Neural cell (in vitro differentiated cells): ENCODE data around the gene PTPRA.

Source experiments
- CTCF ChIP-seq: fragments of 450-650 bp; IDR thresholded peaks from 2 replicates; pipeline ENCODE4 v1.5.1; 2014; ENCODE audit warnings: antibody characterized with exemption, mild to moderate bottlenecking, moderate library complexity; ENCODE audit not compliant: poor library complexity, severe bottlenecking
- EP300 ChIP-seq: fragments of 450-650 bp; conservative IDR thresholded peaks from 2 replicates; pipeline ENCODE4 v1.6.1; 2014; ENCODE audit warnings: antibody characterized with exemption, mild to moderate bottlenecking, moderate library complexity; ENCODE audit not compliant: poor library complexity, severe bottlenecking
- EZH2 ChIP-seq: fragments of 200-600, 300-800 bp; shearing (Covaris generic), sonication (generic); IDR thresholded peaks from 2 replicates; pipeline ENCODE4 v1.6.1; 2014; ENCODE audit warnings: antibody characterized with exemption, low read length, borderline replicate concordance, mild to moderate bottlenecking; ENCODE audit not compliant: insufficient read depth, poor library complexity, severe bottlenecking
- POLR2AphosphoS5 ChIP-seq: IDR thresholded peaks from 2 replicates; pipeline ENCODE4 v1.6.1; 2012
- RAD21 ChIP-seq: fragments of 450-650 bp; conservative IDR thresholded peaks from 2 replicates; pipeline ENCODE4 v1.6.1; 2014; ENCODE audit warnings: antibody characterized with exemption, mild to moderate bottlenecking, moderate library complexity
- REST ChIP-seq: IDR thresholded peaks from 2 replicates; pipeline ENCODE4 v1.6.1; 2012; ENCODE audit warnings: borderline replicate concordance
- SMC3 ChIP-seq: fragments of 450-650 bp; conservative IDR thresholded peaks from 2 replicates; pipeline ENCODE4 v1.6.1; 2014; ENCODE audit warnings: antibody characterized with exemption, mild to moderate bottlenecking, moderate library complexity; ENCODE audit not compliant: poor library complexity
- TAF1 ChIP-seq: IDR thresholded peaks from 2 replicates; pipeline ENCODE4 v1.6.1; 2012; ENCODE audit warnings: low read depth

GRCh38 chr20:3068986-3069900 lies 196.0 kb downstream of the PTPRA start:
- TF ChIP-seq CTCF (no peak), SMC3 (no peak), EP300 (no peak), TAF1 (no peak), EZH2 (no peak), POLR2AphosphoS5 (no peak), RAD21 (no peak), REST (no peak)
